GM18519 (cell line): Measurements from ENCODE around the gene HRG.

ENCODE experiments used
- ATAC-seq: cut with Tn5 transposase; IDR thresholded peaks from one replicate; pipeline ENCODE4 v1.9.1; 2021; ENCODE audit warnings: mild to moderate bottlenecking, moderate library complexity; ENCODE audit not compliant: unreplicated experiment, low FRiP score

HRG gene

GRCh38 chr3:186719945-186720739, 54.3 kb downstream of the HRG start:
- ATAC-seq, result no peak

GRCh38 chr3:186722457-186722856, 56.6 kb downstream of the HRG start:
- no peak for ATAC-seq

GRCh38 chr3:186724911-186725310, 59.1 kb downstream of the HRG start:
- no peak for ATAC-seq
